Right lobe of liver (tissue), 6 donors: ENCODE measurements around the gene ARHGEF19. TPM values are rescaled to one million over a fixed set of nuclear protein-coding genes. Genes with fewer than 3 reads are reported as not detected.

Experiments
- ATAC-seq, 4 donors: fragments of 200-7000 bp; cut with Tn5 transposase; one replicate each; pipeline ENCODE4 v1.9.1; 2020; ENCODE audit warnings: mild to moderate bottlenecking in 4 of 4, moderate library complexity in 4 of 4
- DNase-seq, 3 donors: peaks; one replicate each; pipeline ENCODE4 v3.0.0-alpha.2; 2020
- H3K27ac ChIP-seq, 3 donors: fragments of 200-600 bp; one replicate each; pipeline ENCODE4 v1.8.0; 2022
- H3K27me3 ChIP-seq, 2 donors: fragments of 200-600 bp; one replicate each; pipeline ENCODE4 v1.8.0; 2022
- H3K36me3 ChIP-seq, 4 donors: fragments of 200-600 bp; sonication (generic) in 1 of 4; one replicate each; pipeline versions ENCODE4 v1.5.1 to v1.8.0; 2017 to 2022; ENCODE audit warnings: control low read depth in 1 of 4
- H3K4me1 ChIP-seq, 4 donors: fragments of 200-600 bp; sonication (generic) in 1 of 4; one replicate each; pipeline versions ENCODE4 v1.5.1 to v1.8.0; 2017 to 2022; ENCODE audit warnings: control low read depth in 1 of 4
- H3K4me3 ChIP-seq, 3 donors: fragments of 200-600 bp; one replicate each; pipeline ENCODE4 v1.8.0; 2022
- H3K9me3 ChIP-seq, 4 donors: fragments of 200-600 bp; sonication (generic) in 1 of 4; one replicate each; pipeline versions ENCODE4 v1.5.1 to v1.8.0; 2017 to 2022; ENCODE audit warnings: control low read depth in 1 of 4
- POLR2A ChIP-seq: fragments of 450-650 bp; IDR thresholded peaks from one replicate; pipeline ENCODE4 v1.6.1; 2017; ENCODE audit warnings: antibody characterized with exemption, mild to moderate bottlenecking
- WGBS: methylation state at CpG from one replicate; pipeline ENCODE4 v1.1.6; 2018; ENCODE audit warnings: low coverage, low lambda C conversion rate; ENCODE audit not compliant: insufficient coverage; ENCODE audit errors: missing lambda C conversion rate; 5-methylcytosine and 5-hydroxymethylcytosine counted together
- intact Hi-C, 2 donors: fragments of 100-400 bp; cut with DNase I; formaldehyde crosslinking; loops; one replicate each; pipeline versions ENCODE4 v1.11.2 to v1.14.1; 2022
- total RNA-seq, 6 experiments: library from RNA; depleted of rRNA in 2 of 6; stranded (reverse); fragments of >200 nt in 2 of 6; fragmentation: NEBNext Ultra II Directional in 3 of 6; extraction: Animal tissue kit (Norgen Biotek cat#: 25700) in 3 of 6; gene quantifications; one replicate each; pipeline versions ENCODE4 v1.1.0 to v1.2.4, GENCODE V29; 2016 to 2023
- TF ChIP-seq, protein P1 (sequence below), 4 donors: fragments of 200-600 bp in 3 of 4; fragments of 450-650 bp in 1 of 4; IDR thresholded peaks; one replicate each; pipeline versions ENCODE4 v1.5.1 to v1.8.0; 2016 to 2022; ENCODE audit warnings: antibody characterized with exemption in 4 of 4, mild to moderate bottlenecking in 2 of 4
- donor health status: DM: no; HTN: yes; CAD: no.
- donor health status: DM: no; HTN: no; CAD: no.
- donor health status: DM: no; HTN: no; CAD: no.
- donor health status: DM: no; HTN: yes; CAD: no.
- donor health status: DM: no; HTN: yes; CAD: no.

The ARHGEF19 gene
- total RNA-seq, 6 experiments from 2014 or later: 0.31 to 2.8 (median 1.5) TPM

DNA sequence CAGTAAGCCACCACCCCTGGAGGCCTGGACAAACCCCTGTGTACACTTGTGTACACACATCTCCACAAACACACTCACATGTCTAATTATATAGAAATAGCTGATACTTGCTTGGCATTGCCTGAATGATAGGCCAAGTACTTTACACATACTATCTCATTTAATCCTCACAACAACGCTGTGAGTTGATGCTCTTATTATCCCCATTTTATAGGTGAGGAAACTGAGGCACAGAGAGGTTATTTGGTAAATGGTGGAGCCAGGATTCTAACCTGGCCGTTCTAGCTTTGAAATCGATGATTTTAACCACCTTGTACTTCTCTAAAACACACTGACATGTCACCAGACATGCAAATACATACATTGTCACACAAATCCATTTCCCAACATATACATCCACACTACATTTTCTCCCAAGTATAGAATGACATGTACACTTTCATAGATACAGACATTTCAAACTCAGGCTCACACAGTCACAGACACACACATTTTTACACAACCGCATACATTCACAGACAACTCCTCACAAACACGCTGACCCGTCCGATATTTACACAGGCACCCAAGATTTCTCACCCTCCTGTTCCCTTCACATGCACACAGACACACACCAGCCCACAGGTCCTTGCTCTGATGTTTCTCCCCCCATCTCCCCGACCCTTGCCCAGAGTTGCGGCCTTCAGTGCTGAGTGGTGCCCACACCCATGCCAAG lies 3.2 kb downstream of the ARHGEF19 start:
- 68% methylated on average over 7 of the region's 9 CpGs for WGBS
- ATAC-seq: no peak

GRCh38 chr1:16208270-16208987 lies 4.0 kb downstream of the ARHGEF19 start:
- Histone ChIP-seq H3K27me3 (no peaks in the 10 kb centered on the region), H3K27ac (no peak overlapping the region), H3K4me3 (no peak overlapping the region), H3K4me1 (peaks cover 0 to 6% (median 2%) of the 10 kb centered on the region in 4 donors), H3K36me3 (no peaks in the 10 kb centered on the region), H3K9me3 (no peaks in the 10 kb centered on the region)
- DNase-seq (no peak), ATAC-seq (no peak)
- intact Hi-C loops: loop anchor here in 1 of 2 donors (5.0 kb wide), 1 partner anchor 34 kb away; no protein-coding TSS in a partner anchor
- 93% methylated on average over 3 of the region's 13 CpGs for WGBS
- no peak for TF ChIP-seq POLR2A
- TF ChIP-seq, protein P1, sequence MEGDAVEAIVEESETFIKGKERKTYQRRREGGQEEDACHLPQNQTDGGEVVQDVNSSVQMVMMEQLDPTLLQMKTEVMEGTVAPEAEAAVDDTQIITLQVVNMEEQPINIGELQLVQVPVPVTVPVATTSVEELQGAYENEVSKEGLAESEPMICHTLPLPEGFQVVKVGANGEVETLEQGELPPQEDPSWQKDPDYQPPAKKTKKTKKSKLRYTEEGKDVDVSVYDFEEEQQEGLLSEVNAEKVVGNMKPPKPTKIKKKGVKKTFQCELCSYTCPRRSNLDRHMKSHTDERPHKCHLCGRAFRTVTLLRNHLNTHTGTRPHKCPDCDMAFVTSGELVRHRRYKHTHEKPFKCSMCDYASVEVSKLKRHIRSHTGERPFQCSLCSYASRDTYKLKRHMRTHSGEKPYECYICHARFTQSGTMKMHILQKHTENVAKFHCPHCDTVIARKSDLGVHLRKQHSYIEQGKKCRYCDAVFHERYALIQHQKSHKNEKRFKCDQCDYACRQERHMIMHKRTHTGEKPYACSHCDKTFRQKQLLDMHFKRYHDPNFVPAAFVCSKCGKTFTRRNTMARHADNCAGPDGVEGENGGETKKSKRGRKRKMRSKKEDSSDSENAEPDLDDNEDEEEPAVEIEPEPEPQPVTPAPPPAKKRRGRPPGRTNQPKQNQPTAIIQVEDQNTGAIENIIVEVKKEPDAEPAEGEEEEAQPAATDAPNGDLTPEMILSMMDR (IDR thresholded peaks at IDR 0.05): no peak

More for the DNA sequence above, 3.2 kb downstream of the ARHGEF19 start:
- TF ChIP-seq POLR2A: no peak
- TF ChIP-seq, protein P1 (IDR thresholded peaks at IDR 0.05): no peak
- H3K4me3 ChIP-seq: no peak overlapping the region
- H3K27me3 ChIP-seq: no peaks in the 10 kb centered on the region
- no peak for DNase-seq
- H3K27ac ChIP-seq: no peak overlapping the region
- H3K36me3 ChIP-seq: no peaks in the 10 kb centered on the region
- no peaks in the 10 kb centered on the region for H3K9me3 ChIP-seq
- H3K4me1 ChIP-seq: peaks cover 0 to 6% (median 2%) of the 10 kb centered on the region in 4 donors
- intact Hi-C loops: loop anchor here in 1 of 2 donors (5.0 kb wide), 1 partner anchor 33 kb away; no protein-coding TSS in a partner anchor

DNA sequence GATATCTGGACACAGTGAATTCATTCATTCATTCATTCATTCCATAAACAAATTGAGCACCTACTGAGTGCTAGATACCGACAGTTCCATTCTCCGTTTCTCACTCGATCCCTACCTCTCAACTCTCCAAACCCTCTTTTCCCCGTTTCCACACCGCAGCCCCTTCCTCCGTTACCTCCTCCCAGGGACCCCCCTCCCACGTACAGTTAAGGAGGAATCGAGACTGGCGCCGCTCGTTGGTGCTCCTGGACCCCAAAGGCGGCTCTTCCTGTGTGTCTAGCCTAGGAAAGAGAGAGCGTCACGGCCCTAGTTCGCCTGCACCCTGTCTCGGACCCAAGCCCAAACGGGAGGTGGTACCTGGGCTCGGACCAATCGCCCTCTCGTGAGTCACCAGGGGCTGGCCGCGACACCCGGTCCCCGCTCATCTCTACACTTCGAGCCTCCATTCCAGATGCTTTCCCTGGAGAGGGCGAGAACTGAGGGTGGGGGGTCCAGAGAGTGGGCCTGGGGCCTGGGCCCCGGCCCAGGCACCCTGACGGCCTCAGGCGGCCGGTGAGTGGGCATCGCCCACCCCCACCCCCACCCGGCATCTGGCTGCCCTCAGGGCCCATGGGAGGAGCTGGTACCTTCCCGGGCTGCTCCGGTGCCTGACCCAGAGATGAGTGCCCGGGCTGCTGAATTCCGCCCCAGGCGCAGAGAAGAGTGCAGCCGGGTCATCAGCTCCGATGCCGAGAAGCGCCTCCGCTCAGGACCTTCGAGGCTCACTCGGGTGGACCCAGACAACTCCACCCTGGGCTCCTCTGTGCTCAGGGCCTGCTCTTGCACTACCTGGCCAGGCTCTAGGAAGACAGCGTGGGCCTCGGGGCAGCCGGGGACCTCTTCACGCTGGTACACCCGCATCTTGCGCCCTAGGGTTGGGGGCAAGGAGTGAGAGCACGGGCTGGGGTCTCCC lies 4.9 kb downstream of the ARHGEF19 start:
- TF ChIP-seq POLR2A: no peak
- TF ChIP-seq, protein P1 (IDR thresholded peaks at IDR 0.05): no peak
- DNase-seq (no peak), ATAC-seq (no peak)
- Histone ChIP-seq H3K27ac (peak overlapping the region; percentile 67 to 75 (median 70)), H3K36me3 (no peaks in the 10 kb centered on the region), H3K4me3 (peak overlapping the region; percentile 32 to 56 (median 51)), H3K9me3 (no peaks in the 10 kb centered on the region), H3K27me3 (no peaks in the 10 kb centered on the region), H3K4me1 (peaks cover 0 to 6% (median 2%) of the 10 kb centered on the region in 4 donors)
- WGBS: 80% methylated on average over 4 of the region's 51 CpGs
- intact Hi-C loops: loop anchor here in 1 of 2 donors (5.0 kb wide), 1 partner anchor 35 kb away; no protein-coding TSS in a partner anchor
